H7 (cell line): ENCODE data around the gene BMERB1. TPM values are rescaled to one million over a fixed set of nuclear protein-coding genes. Genes with fewer than 3 reads are reported as not detected.
"Not testable (repeated sequence)": the region's sequence is repeated elsewhere in the genome, so short reads cannot be mapped to it uniquely, and the experiment has no call there.

Source experiments
- DNase-seq: peaks from one replicate; pipeline ENCODE4 v3.0.0; 2012
- H3K27me3 ChIP-seq: 2 replicates; pipeline ENCODE4 v1.6.0; 2011; ENCODE audit warnings: mild to moderate bottlenecking, low read length; ENCODE audit not compliant: control insufficient read depth, insufficient read depth
- H3K36me3 ChIP-seq: replicated peaks from 2 replicates; pipeline ENCODE4 v1.5.1; 2011; ENCODE audit warnings: low read length; ENCODE audit not compliant: control insufficient read depth, insufficient read depth
- H3K4me3 ChIP-seq: 2 replicates; pipeline ENCODE4 v1.5.1; 2011; ENCODE audit warnings: low read depth, mild to moderate bottlenecking, control low read depth, low read length, moderate library complexity; ENCODE audit not compliant: insufficient read depth
- total RNA-seq: library from RNA; depleted of rRNA; stranded (reverse); fragments of >200 nt; shearing (Covaris generic); gene quantifications from 2 replicates; pipeline ENCODE4 v1.2.3, GENCODE V29; 2014; rRNA removed

The BMERB1 gene
- total RNA-seq = 7.8 and 13.3 TPM in 2 replicates

- Histone ChIP-seq H3K4me3 (peak within 1 kb of the TSS; percentile 71), H3K36me3 (no peaks in the 10 kb centered on the region), H3K27me3 (peaks cover 17% of the 10 kb centered on the region)
- DNase-seq = peak; percentile 93
Observed at GRCh38 chr16:15434425-15435215, at the start of gene BMERB1. TSS of gene BMERB1 (plus strand) at chr16:15434588. CDS start at chr16:15434654, 66 bp downstream.

GRCh38 chr16:15388060-15388459 is 46.3 kb upstream of the BMERB1 start:
- H3K27me3 ChIP-seq, DNase-seq, H3K4me3 ChIP-seq, H3K36me3 ChIP-seq: not testable (repeated sequence)

GRCh38 chr16:15389916-15390315 is 44.5 kb upstream of the BMERB1 start:
- not testable (repeated sequence) for H3K27me3 ChIP-seq, DNase-seq, H3K4me3 ChIP-seq, H3K36me3 ChIP-seq

- H3K4me3 ChIP-seq, H3K27me3 ChIP-seq, DNase-seq, H3K36me3 ChIP-seq: not testable (repeated sequence)
Observed at GRCh38 chr16:15393025-15393424, 41.4 kb upstream of the BMERB1 start.

- DNase-seq = peak; percentile 84
Observed at GRCh38 chr16:15395631-15396508, 38.5 kb upstream of the BMERB1 start, which contains the start of gene MPV17L. TSS of gene MPV17L (plus strand) at chr16:15395754. CDS start at chr16:15395898, 144 bp downstream.

GRCh38 chr16:15396509-15396829 is 37.9 kb upstream of the BMERB1 start:
- H3K27me3 ChIP-seq, H3K36me3 ChIP-seq, DNase-seq: not testable (repeated sequence)
- peak overlapping the region; percentile 58; the same call in 1 of the 2 replicates for H3K4me3 ChIP-seq

More at GRCh38 chr16:15395631-15396508, 38.5 kb upstream of the BMERB1 start, which contains the start of gene MPV17L:
- not testable (repeated sequence) for H3K27me3 ChIP-seq, H3K36me3 ChIP-seq
- peak within 1 kb of the TSS; percentile 58 for H3K4me3 ChIP-seq

GRCh38 chr16:15396948-15397594 is 37.3 kb upstream of the BMERB1 start:
- peaks cover 3% of the 10 kb centered on the region; the same call in 1 of the 2 replicates for H3K27me3 ChIP-seq
- no peak for DNase-seq
- no peak overlapping the region for H3K4me3 ChIP-seq
- H3K36me3 ChIP-seq = no peaks in the 10 kb centered on the region

- Histone ChIP-seq H3K27me3 (peaks cover 3% of the 10 kb centered on the region; the same call in 1 of the 2 replicates), H3K4me3 (no peak overlapping the region), H3K36me3 (no peaks in the 10 kb centered on the region)
- DNase-seq = no peak
Observed at GRCh38 chr16:15398618-15399316, 35.6 kb upstream of the BMERB1 start.

- DNase-seq = no peak
- no peak overlapping the region for H3K4me3 ChIP-seq
- peaks cover 3% of the 10 kb centered on the region; the same call in 1 of the 2 replicates for H3K27me3 ChIP-seq
- no peaks in the 10 kb centered on the region for H3K36me3 ChIP-seq
Observed at GRCh38 chr16:15399317-15399716, 35.1 kb upstream of the BMERB1 start.

- H3K36me3 ChIP-seq, H3K27me3 ChIP-seq, H3K4me3 ChIP-seq, DNase-seq: not testable (repeated sequence)
Observed at GRCh38 chr16:15400314-15400713, 34.1 kb upstream of the BMERB1 start.

GRCh38 chr16:15401972-15402371 is 32.4 kb upstream of the BMERB1 start:
- Histone ChIP-seq H3K27me3 (no peaks in the 10 kb centered on the region), H3K4me3 (no peak overlapping the region), H3K36me3 (no peaks in the 10 kb centered on the region)
- no peak for DNase-seq

GRCh38 chr16:15403392-15403995 is 30.9 kb upstream of the BMERB1 start:
- no peak for DNase-seq
- no peak overlapping the region for H3K4me3 ChIP-seq
- no peaks in the 10 kb centered on the region for H3K27me3 ChIP-seq
- H3K36me3 ChIP-seq = no peaks in the 10 kb centered on the region

- not testable (repeated sequence) for H3K27me3 ChIP-seq, H3K36me3 ChIP-seq, H3K4me3 ChIP-seq, DNase-seq
Observed at GRCh38 chr16:15404091-15404490, 30.3 kb upstream of the BMERB1 start.
